K562 (cell line): Measurements from ENCODE around the gene PRKG1. TPM values are rescaled to one million over a fixed set of nuclear protein-coding genes. Genes with fewer than 3 reads are reported as not detected.

Experiments used
- ATAC-seq: fragments of 200-7000 bp; cut with Tn5 transposase; 3 replicates; pipeline ENCODE4 v1.9.1; 2020; ENCODE audit warnings: moderate library complexity
- BruUV-seq: library from RNA; stranded (reverse); fragments of 400-500 nt; replicated peaks from 2 replicates; lab custom pipeline; 2021; lab: Mats Ljungman, UMichigan
- CTCF ChIA-PET: fragments of 300-600 bp; formaldehyde crosslinking; extraction: SDS; loops from one replicate; lab custom pipeline; 2021; ENCODE audit warnings: low intra/inter-chr PET ratio; lab: Yijun Ruan, JAX
- POLR2A ChIA-PET: fragments of 300-600, 350-650 bp; sonication (Branson Sonifier 250); formaldehyde crosslinking; extraction: SDS; loops from one replicate; lab custom pipeline; 2021; ENCODE audit warnings: antibody characterized with exemption, inconsistent platforms; lab: Yijun Ruan, JAX
- DNase-seq, 4 experiments: peaks; one replicate each; pipeline versions ENCODE4 v3.0.0 to v3.0.0-alpha.2; 2011 to 2018; ENCODE audit warnings: low spot score in 3 of 4, mixed read lengths in 3 of 4; ENCODE audit errors: extremely low read depth in 1 of 4
- FAIRE-seq: peaks from 2 replicates; lab custom pipeline; 2011; peaks lifted over from hg19 to GRCh38; lab: Jason Lieb, UNC
- H2AFZ ChIP-seq: 2 replicates; pipeline ENCODE4 v1.6.0; 2011; ENCODE audit warnings: low read depth, low read length, control low read depth, inconsistent platforms
- H3K27ac ChIP-seq: fragments of 200-600 bp; 3 replicates; pipeline ENCODE4 v1.8.0; 2011; ENCODE audit warnings: low read depth, mild to moderate bottlenecking, control low read depth, inconsistent platforms, low read length, moderate library complexity, mixed read lengths; ENCODE audit errors: extremely low read depth
- H3K27me3 ChIP-seq, 2 experiments: fragments of 300-600 bp in 1 of 2; 2 replicates in 1 of 2; 3 replicates in 1 of 2; pipeline versions ENCODE4 v1.6.0 to v1.8.0; 2011; ENCODE audit warnings: inconsistent platforms in 2 of 2, low read length in 2 of 2, mild to moderate bottlenecking in 1 of 2, mixed read lengths in 1 of 2, moderate library complexity in 1 of 2; ENCODE audit not compliant: control insufficient read depth in 2 of 2, insufficient read depth in 2 of 2
- H3K36me3 ChIP-seq: fragments of 300-600 bp; 3 replicates; pipeline ENCODE4 v1.8.0; 2011; ENCODE audit warnings: mild to moderate bottlenecking, low read length, inconsistent platforms; ENCODE audit not compliant: control insufficient read depth, insufficient read depth
- H3K4me1 ChIP-seq, 2 experiments: fragments of 200-600 bp in 1 of 2; replicated peaks in 1 of 2; 2 replicates in 1 of 2; 3 replicates in 1 of 2; pipeline versions ENCODE4 v1.5.1 to v1.8.0; 2011; ENCODE audit warnings: inconsistent platforms in 2 of 2, low read length in 2 of 2, mild to moderate bottlenecking in 1 of 2, mixed read lengths in 1 of 2, moderate library complexity in 1 of 2; ENCODE audit not compliant: control insufficient read depth in 2 of 2, insufficient read depth in 2 of 2
- H3K4me2 ChIP-seq: 2 replicates; pipeline ENCODE4 v1.6.1; 2011; ENCODE audit warnings: low read length, control low read depth, inconsistent platforms, mixed read lengths; ENCODE audit not compliant: insufficient read depth
- H3K4me3 ChIP-seq: fragments of 200-600 bp; sonication (generic), shearing (Covaris generic); 2 replicates; pipeline ENCODE4 v1.5.1; 2016; ENCODE audit warnings: control low read depth, inconsistent platforms
- H3K79me2 ChIP-seq: fragments of 200-600 bp; 3 replicates; pipeline ENCODE4 v1.8.0; 2011; ENCODE audit warnings: low read length, inconsistent platforms; ENCODE audit not compliant: control insufficient read depth, insufficient read depth
- H3K9ac ChIP-seq, 2 experiments: 2 replicates each; pipeline versions ENCODE4 v1.6.0 to v1.6.1; 2011; ENCODE audit warnings: low read depth in 2 of 2, low read length in 2 of 2, control low read depth in 1 of 2, inconsistent platforms in 1 of 2, mild to moderate bottlenecking in 1 of 2, mixed read lengths in 1 of 2; ENCODE audit not compliant: insufficient read depth in 1 of 2
- H3K9me1 ChIP-seq: one replicate; pipeline ENCODE4 v1.6.0; 2011; ENCODE audit warnings: inconsistent platforms, mild to moderate bottlenecking, low read length, moderate library complexity; ENCODE audit not compliant: control insufficient read depth, insufficient read depth
- H3K9me3 ChIP-seq: replicated peaks from 2 replicates; pipeline ENCODE4 v1.5.1; 2011; ENCODE audit warnings: low read depth, low read length, inconsistent platforms; ENCODE audit not compliant: control insufficient read depth, insufficient read depth
- H4K20me1 ChIP-seq: replicated peaks from 2 replicates; pipeline ENCODE4 v1.6.1; 2011; ENCODE audit warnings: low read length, inconsistent platforms, mixed read lengths; ENCODE audit not compliant: control insufficient read depth, insufficient read depth
- MAZ ChIP-seq, 2 experiments: fragments of 450-650 bp in 1 of 2; sonication (generic) in 1 of 2; formaldehyde crosslinking; IDR thresholded peaks in 1 of 2; conservative IDR thresholded peaks in 1 of 2; 2 replicates each; pipeline versions ENCODE4 v1.4.0 to v1.5.0; 2020; ENCODE audit warnings: mild to moderate bottlenecking in 1 of 2, missing genetic modification reagents in 1 of 2
- NFIC ChIP-seq: fragments of 450-650 bp; IDR thresholded peaks from 2 replicates; pipeline ENCODE4 v1.6.1; 2017; ENCODE audit warnings: mild to moderate bottlenecking, inconsistent platforms
- POLR2B ChIP-seq: fragments of 450-650 bp; IDR thresholded peaks from 2 replicates; pipeline ENCODE4 v1.6.1; 2018; ENCODE audit warnings: low read depth; ENCODE audit not compliant: partially characterized antibody
- POLR2H ChIP-seq: IDR thresholded peaks from 2 replicates; pipeline ENCODE4 v1.6.1; 2016; ENCODE audit warnings: missing genetic modification characterization, low read depth, mild to moderate bottlenecking, control low read depth, missing compliant biosample characterization, moderate library complexity
- VEZF1 ChIP-seq: fragments of 200-800 bp; sonication (Bioruptor generic); IDR thresholded peaks from 2 replicates; pipeline ENCODE4 v1.6.1; 2017; ENCODE audit warnings: missing genetic modification characterization, missing compliant biosample characterization
- ZNF232 ChIP-seq: sonication (generic); formaldehyde crosslinking; IDR thresholded peaks from 2 replicates; pipeline ENCODE4 v1.8.0; 2022; ENCODE audit warnings: mild to moderate bottlenecking, missing genetic modification reagents
- ZNF592 ChIP-seq: fragments of 450-650 bp; IDR thresholded peaks from 2 replicates; pipeline ENCODE4 v1.6.1; 2017; ENCODE audit warnings: antibody characterized with exemption, mild to moderate bottlenecking
- ZNF644 ChIP-seq: fragments of 200-800 bp; sonication (Bioruptor generic); IDR thresholded peaks from 2 replicates; pipeline ENCODE4 v1.6.1; 2016; ENCODE audit warnings: low read depth, missing genetic modification characterization, missing compliant biosample characterization
- WGBS: fragments of 100-300 bp; shearing (Covaris generic); methylation state at CpG from one replicate; pipeline ENCODE4 v1.1.6; 2016; ENCODE audit warnings: low coverage, mixed read lengths; ENCODE audit not compliant: insufficient coverage; ENCODE audit errors: missing lambda C conversion rate; 5-methylcytosine and 5-hydroxymethylcytosine counted together
- in situ Hi-C: fragments of 300-500 bp; cut with MboI; formaldehyde crosslinking; loops from 4 replicates; pipeline ENCODE4 v1.15.0; 2018; ENCODE audit warnings: inconsistent platforms, mixed read lengths
- intact Hi-C: fragments of 100-400 bp; cut with micrococcal nuclease; formaldehyde crosslinking; loops from 2 replicates; pipeline ENCODE4 v1.14.2; 2022
- polyA plus RNA-seq, 8 experiments: library from polyadenylated mRNA; depleted of rRNA in 4 of 8; stranded (reverse) in 5 of 8; unstranded in 3 of 8; fragments of >200 nt; fragmentation: Nextera tagmentation in 2 of 8; fragmentation: Illumina TruSeq in 1 of 8; extraction: Ambion mirVana in 2 of 8; extraction: Trizol in 1 of 8; gene quantifications; 2 replicates each; pipeline versions ENCODE4 v1.2.1 to v1.2.3, GENCODE V29; 2011 to 2014; ENCODE audit warnings: inconsistent platforms in 1 of 8, missing spikeins in 1 of 8
- total RNA-seq, 7 experiments: library from RNA; depleted of rRNA in 6 of 7; stranded (reverse); fragments of >200 nt in 6 of 7; fragmentation: Illumina TruSeq in 2 of 7; extraction: Trizol in 2 of 7; gene quantifications; 2 replicates each; pipeline versions ENCODE4 v1.2.1 to v1.2.3, GENCODE V29; 2011 to 2021; ENCODE audit warnings: low replicate concordance in 1 of 7
- TF ChIP-seq, protein P1 (sequence below): IDR thresholded peaks from 2 replicates; pipeline ENCODE4 v1.6.1; 2016; ENCODE audit warnings: missing genetic modification characterization, missing compliant biosample characterization
- TF ChIP-seq, protein P2 (sequence below): fragments of 250-450 bp; sonication (Bioruptor Pico); IDR thresholded peaks from 2 replicates; pipeline ENCODE4 v1.8.0; 2021; ENCODE audit warnings: borderline replicate concordance, mild to moderate bottlenecking, moderate library complexity; ENCODE audit not compliant: poor library complexity, severe bottlenecking

Gene PRKG1
- total and polyA plus RNA-seq, 9 of the 15 experiments (the other 6 are each of a cell fraction or from before 2014, with no cell fraction given) = 0.22 TPM; not detected in 8

GRCh38 chr10:51700228-51700817, 626.0 kb downstream of the PRKG1 start:
- POLR2A ChIA-PET = interaction anchor here (1.6 kb wide), 1 partner anchor 9 kb away, joined by 5 read pairs; no protein-coding TSS in a partner anchor
- Histone ChIP-seq H2AFZ (peak overlapping the region; percentile 99), H3K4me2 (peak overlapping the region; percentile 88), H3K9me1 (no peaks in the 10 kb centered on the region), H4K20me1 (peaks cover 8% of the 10 kb centered on the region; the same call in 1 of the 2 replicates), H3K27me3 (no peaks in the 10 kb centered on the region), H3K4me3 (peak overlapping the region; percentile 67), H3K9me3 (no peaks in the 10 kb centered on the region), H3K4me1 (peaks cover 11 to 13% of the 10 kb centered on the region in 2 experiments), H3K27ac (peak overlapping the region; percentile 98), H3K79me2 (peaks cover 34% of the 10 kb centered on the region), H3K9ac (peak overlapping the region in 1 of 2 experiments; percentile 87; a peak in 2 of 4 replicates), H3K36me3 (peaks cover 29% of the 10 kb centered on the region; the same call in 2 of the 3 replicates)
- CTCF ChIA-PET = no interaction called here
- in situ Hi-C loops (no loop called here), intact Hi-C loops (no loop called here)
- ATAC-seq = no peak
- FAIRE-seq = no peak
- WGBS = 61% methylated on average over 12 of the region's 12 CpGs
- peak; percentile 9 to 49 (median 15) for DNase-seq
- TSS peak; percentile 99 for BruUV-seq
- peak; percentile 72 for TF ChIP-seq POLR2H
- peak; percentile 66 for TF ChIP-seq NFIC
- TF ChIP-seq POLR2B = peak; percentile 5
- 0 out of 2 replicates have a peak, but pooled peaks have one; percentile 10 for TF ChIP-seq ZNF592
- TF ChIP-seq ZNF232 (CRISPR knock-in tag) = peak; percentile 51; the same call in 1 of the 2 replicates
- peak in 1 of 2 experiments; percentile 11; a peak in 1 of 4 replicates for TF ChIP-seq MAZ (CRISPR knock-in tag; conservative IDR thresholded peaks at IDR 0.05 in 1 of 2, IDR thresholded peaks at IDR 0.05 in 1 of 2)
- peak; percentile 10; the same call in 1 of the 2 replicates for TF ChIP-seq ZNF644 (tag)
- TF ChIP-seq VEZF1 (CRISPR knock-in tag) = peak; percentile 1; the same call in 1 of the 2 replicates
- TF ChIP-seq, protein P1, sequence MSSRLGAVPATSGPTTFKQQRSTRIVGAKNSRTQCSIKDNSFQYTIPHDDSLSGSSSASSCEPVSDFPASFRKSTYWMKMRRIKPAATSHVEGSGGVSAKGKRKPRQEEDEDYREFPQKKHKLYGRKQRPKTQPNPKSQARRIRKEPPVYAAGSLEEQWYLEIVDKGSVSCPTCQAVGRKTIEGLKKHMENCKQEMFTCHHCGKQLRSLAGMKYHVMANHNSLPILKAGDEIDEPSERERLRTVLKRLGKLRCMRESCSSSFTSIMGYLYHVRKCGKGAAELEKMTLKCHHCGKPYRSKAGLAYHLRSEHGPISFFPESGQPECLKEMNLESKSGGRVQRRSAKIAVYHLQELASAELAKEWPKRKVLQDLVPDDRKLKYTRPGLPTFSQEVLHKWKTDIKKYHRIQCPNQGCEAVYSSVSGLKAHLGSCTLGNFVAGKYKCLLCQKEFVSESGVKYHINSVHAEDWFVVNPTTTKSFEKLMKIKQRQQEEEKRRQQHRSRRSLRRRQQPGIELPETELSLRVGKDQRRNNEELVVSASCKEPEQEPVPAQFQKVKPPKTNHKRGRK (tag) = 0 out of 2 replicates have a peak, but pooled peaks have one; percentile 9
- TF ChIP-seq, protein P2, sequence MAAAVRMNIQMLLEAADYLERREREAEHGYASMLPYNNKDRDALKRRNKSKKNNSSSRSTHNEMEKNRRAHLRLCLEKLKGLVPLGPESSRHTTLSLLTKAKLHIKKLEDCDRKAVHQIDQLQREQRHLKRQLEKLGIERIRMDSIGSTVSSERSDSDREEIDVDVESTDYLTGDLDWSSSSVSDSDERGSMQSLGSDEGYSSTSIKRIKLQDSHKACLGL (CRISPR knock-in tag) = no peak
